Activated CD8-positive, alpha-beta memory T cell treated with anti-CD3 and anti-CD28 coated beads for 1 hour (primary cell): ENCODE data around the gene GCK.
"Not testable (repeated sequence)": the region's sequence is repeated elsewhere in the genome, so short reads cannot be mapped to it uniquely, and the experiment has no call there.

ENCODE experiments used
- DNase-seq, 2 donors: peaks; one replicate each; pipeline ENCODE4 v3.0.0-alpha.2; 2020; ENCODE audit warnings: low read depth in 1 of 2; ENCODE audit errors: extremely low read depth in 1 of 2

GCK gene

GRCh38 chr7:44184206-44184872 is 4.9 kb downstream of the GCK start:
- no peak for DNase-seq

GRCh38 chr7:44183386-44183785 is 5.9 kb downstream of the GCK start:
- no peak for DNase-seq

DNA sequence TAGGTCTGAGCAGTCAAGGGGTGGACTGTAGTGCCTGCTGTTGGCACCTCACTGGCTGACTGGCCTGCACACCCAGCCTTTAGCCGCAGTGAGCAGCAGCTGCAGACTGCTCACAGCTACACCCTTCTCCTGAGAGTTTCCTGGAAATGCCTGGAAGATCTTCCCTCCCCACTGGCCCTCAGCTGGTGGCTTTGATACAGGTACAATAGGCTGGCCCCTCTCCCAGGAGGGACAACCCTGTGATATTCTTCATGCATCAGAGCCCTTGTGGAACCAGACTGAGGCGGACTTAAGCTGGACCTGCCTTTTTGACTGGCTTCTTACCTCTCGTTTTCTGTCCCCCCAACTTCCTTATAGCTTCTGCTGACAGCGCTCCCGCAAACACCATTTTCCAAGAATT is 6.4 kb downstream of the GCK start:
- no peak for DNase-seq

DNA sequence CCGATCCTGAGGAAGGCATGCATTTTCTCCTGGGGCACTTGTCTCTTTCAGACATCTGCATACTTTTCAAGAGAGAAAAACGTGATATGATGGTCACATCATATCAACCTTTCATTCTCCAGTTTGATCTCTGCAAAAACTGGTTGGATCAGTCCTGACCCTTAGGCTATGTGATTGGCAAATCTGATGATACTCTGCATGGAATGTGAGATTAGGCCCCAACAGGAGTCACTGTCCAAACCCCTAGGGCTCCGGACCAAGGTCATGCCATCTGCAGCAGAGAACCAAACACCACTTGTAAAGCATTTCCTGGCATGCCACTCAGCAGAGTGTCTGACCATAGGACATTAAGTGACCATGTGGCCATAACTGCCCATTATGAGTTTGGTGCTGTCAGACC is 8.6 kb downstream of the GCK start:
- no peak for DNase-seq

- DNase-seq: no peak
These were observed 11.6 kb downstream of the GCK start for GRCh38 chr7:44177570-44178131.

GRCh38 chr7:44176486-44176885 is 12.8 kb downstream of the GCK start:
- no peak for DNase-seq

DNA sequence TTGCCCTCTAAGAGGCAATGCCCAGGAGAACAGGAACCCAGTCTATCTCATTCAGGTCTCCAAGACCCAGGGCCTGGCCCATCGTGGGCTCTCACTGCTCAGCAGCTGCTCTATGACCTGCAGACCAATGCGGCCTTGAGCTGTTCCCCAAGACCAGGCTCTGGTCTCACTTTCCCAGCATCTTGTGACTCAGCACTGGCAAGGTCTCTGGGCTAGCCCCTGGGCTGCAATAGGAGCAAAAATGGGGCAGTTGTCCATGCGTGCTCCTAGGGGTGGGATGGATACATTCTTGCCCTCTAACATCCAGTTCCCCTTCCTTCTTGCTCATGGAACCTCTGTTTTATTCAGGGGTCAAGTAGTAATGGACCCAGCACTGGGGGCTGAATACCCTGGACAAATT is 13.5 kb downstream of the GCK start:
- DNase-seq: no peak

DNA sequence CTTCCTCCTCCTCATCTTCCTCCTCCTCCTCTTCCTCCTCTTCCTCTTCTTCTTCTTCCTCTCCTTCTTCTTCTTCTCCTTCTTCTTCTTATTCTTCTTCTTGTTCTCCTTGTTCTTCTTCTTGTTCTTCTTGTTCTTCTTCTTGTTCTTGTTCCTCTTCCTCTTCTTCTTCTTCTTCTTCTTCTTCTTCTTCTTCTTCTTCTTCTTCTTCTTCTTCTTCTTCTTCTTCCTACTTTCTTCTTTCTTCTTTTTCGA is 14.6 kb downstream of the GCK start:
- DNase-seq: not testable (repeated sequence)

DNA sequence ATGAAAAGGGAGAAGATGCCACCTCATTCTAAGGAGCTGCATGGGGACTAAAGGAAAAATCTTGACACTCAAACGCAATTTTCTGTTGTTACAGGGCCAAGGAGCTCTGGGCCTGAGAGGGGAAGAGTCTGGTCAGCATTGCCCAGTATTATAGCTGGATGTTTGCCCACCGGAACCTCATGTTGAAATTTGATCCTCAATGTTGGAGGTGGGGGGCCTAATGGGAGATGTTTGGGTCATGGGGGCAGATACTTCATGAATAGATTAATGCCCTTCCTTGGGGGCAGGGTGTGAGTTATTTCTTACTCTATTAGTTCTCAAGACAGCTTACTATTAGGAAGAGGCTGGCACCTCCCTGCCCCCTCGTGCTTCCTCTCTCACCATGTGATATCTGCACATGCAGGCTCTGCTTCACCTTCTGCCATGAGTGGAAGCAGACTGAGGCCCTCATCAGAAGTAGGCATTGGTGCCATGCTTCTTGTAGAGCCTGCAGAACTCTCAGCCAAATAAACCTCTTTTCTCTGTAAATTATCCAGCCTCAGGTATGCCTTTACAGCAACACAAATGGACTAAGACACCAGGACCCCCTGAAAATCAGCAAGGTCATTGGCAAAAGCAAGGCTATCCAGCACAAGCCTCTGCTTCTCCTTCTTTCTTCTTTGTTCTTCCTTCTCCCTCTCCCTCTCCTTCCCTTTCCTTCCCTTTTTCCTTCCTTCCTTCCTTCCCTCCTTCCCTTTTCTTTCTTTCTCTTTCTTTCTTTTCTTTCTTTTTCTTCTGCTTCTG is 15.1 kb downstream of the GCK start:
- DNase-seq: no peak

- DNase-seq: no peak
These were observed 16.3 kb downstream of the GCK start for GRCh38 chr7:44172803-44173424.

DNA sequence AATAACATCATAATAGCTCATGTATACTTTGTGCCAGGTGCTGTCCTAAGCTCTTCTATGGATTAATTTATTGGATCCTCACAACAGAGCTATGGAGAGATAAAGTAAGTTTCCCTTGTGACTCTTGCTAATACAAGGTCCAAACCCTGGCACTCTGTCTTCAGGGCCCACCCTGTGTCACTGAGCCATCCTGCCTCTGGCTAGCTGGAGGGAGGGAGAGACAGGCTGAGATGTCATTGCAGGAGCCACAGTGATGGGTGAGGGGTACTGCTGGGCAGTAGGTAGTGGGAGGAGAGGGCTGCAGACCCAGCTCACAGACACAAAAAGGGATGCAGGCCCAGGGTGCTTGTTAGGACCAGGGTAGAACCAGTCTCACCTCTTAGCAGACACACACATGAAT is 16.9 kb downstream of the GCK start:
- no peak for DNase-seq

GRCh38 chr7:44171901-44172300 is 17.3 kb downstream of the GCK start:
- not testable (repeated sequence) for DNase-seq

- DNase-seq: no peak
These were observed 21.3 kb downstream of the GCK start for GRCh38 chr7:44167920-44168319.

DNA sequence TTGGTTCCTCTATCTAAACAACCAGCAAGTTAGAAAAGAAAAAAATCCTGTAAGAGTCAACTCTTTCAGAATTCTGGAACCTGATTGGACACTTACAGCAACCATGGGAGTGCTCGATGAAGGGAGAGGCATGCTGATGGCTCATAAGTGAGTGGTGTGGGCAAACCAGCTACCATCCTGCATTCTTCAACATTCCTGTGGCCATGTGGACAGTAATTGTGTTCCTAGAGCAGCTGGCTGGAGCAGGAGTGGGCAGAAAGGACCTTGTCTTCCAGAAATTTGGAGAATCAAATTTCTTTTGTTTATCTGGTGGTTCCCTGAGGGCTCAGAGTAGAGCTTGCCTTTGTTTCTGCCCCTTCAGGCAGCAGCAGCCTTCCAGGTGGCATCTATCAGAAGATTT is 25.6 kb downstream of the GCK start:
- DNase-seq: no peak

DNA sequence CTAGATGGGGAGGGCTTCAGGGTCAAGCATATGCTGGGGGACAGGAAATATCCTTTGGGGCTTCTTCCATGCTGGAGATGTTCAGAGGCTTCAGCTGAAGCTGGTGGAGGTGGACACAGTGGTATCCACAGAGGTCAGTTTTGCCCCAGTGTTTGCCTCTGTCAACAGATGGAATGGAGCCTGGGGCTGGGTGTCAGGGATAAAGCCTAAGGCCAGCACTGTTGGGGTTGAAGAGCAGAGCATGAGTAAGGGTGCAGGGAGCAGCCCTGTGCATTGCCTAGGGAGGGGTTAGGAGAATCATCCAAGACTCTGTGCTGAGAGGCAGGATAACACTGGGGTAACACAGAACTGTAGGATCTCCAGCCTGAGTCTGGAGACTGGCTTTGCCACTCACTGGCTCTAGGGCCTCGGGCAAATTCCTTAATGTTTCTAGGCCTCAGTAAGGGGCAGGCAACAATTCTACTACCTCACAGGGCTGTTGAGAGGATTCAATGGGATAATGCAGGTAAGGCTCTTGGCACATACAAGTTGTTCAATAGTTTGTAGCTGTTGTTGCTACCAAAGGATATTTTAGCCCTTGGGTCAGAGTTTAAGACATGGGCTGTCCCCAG is 26.3 kb downstream of the GCK start:
- DNase-seq: no peak

DNA sequence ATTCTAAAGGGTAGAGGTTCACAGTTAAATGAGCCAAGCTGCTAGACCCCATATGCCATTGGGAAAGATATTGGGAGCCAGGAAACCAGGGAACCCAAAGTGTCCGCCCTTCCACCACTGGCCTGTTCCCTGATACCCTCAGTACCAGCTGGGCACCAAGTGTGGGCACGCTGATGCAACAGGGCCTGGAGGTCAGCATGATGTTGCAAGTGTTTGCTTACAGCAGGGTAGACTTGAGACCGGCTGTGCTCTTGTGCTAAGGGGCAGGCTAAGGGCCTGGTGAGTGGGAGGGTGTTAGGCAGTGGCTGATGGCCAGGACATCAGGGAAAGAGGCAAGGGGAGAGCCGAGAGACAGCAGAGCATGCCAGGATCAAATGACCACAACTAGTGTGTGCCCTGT is 27.1 kb downstream of the GCK start:
- DNase-seq: no peak

- no peak for DNase-seq
These were observed 27.9 kb downstream of the GCK start for GRCh38 chr7:44161371-44161770.

DNA sequence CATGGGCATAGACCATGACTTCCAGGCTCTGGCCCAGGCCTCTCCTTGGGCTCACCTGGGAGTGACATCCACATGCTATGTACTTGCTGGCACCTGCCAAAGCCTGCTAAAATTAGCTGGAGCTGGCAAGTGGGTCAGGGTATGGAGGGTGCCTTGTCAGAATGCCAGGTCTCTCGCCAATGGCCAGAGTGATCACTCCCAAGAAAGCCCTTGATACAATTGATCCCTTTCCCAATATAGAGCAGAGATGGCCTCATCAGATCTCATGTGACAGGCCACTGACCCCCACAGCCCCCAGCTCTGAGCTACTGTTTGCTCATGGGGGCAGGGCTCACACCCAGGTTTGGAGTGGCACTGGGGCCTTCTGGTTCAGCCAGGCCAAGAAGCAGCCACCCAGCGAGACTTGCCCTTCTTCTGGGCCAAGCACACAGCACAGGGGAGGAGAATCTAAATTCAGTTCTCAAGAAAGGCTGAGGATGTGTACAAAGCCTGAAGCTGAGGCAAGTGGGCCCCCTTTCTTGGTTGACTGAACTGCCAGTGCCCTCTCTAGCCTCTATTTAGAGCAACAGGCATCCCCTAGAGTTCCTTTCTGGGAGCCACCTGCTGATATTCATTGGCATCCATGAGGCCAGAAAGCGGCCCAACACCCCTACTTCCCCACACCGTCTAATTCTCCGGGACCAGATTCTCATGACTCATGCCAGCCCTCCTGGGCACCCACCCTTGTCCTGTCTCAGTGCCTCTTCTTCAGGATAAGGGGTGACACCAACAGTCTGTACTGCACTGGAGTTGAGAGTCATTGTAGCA is 29.2 kb downstream of the GCK start:
- no peak for DNase-seq

DNA sequence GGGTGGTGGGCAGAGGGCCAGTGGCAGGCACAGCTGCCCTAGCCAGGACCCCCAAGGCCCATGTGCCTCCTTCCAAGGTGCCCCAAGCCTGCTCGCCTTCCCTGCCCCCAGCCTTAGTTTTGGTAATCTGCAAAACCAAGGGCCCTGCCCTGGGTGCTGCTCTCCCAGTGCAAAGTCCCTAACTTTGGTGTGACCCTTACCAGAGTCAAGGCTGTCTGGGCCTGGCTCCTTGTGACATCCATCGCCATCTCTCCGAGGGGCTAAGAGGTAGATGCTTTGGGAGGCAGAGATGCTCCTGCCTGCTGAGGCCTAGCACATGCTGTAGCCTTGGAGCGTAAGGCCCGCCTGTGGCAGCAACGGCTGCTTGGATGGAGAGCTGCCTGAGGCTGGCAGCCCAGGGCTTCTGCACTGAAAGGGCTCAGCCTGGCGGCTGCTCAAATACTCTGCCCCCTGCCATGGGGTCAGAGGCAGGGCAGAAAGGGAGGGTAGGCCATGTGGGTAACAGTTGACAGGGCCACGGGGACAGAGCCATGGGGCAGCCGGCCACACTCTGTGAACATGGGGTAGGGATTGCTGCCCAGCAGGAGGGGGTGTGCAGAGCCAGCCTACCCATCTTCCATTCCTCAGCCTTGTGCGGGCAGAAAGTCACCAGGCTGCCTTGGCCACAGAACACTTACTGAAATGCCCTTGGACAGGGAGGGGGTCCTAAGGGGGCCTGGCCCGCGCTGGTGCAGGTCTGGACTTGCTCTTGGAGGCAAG is 30.2 kb downstream of the GCK start:
- DNase-seq: no peak
